Endothelial cell of umbilical vein (primary cell): Measurements from ENCODE around the gene METTL21A. TPM values are rescaled to one million over a fixed set of nuclear protein-coding genes. Genes with fewer than 3 reads are reported as not detected.

Experiments
- BruUV-seq: library from RNA; stranded (reverse); fragments of 400-500 nt; replicated peaks from 2 replicates; lab custom pipeline; 2021; lab: Mats Ljungman, UMichigan
- CTCF ChIA-PET: fragments of 300-600, 350-600 bp; sonication (Branson Sonifier 250); formaldehyde crosslinking; loops from one replicate; lab custom pipeline; 2021; ENCODE audit warnings: antibody characterized with exemption, inconsistent platforms; lab: Charles Lee
- POLR2A ChIA-PET: fragments of 300-600, 350-600 bp; sonication (Branson Sonifier 250); formaldehyde crosslinking; loops from one replicate; lab custom pipeline; 2021; ENCODE audit warnings: antibody characterized with exemption, inconsistent platforms; lab: Charles Lee
- DNase-seq: peaks from one replicate; pipeline ENCODE4 v3.0.0-alpha.2; 2011; ENCODE audit warnings: low read depth, low spot score
- FAIRE-seq: peaks from 2 replicates; lab custom pipeline; 2011; peaks lifted over from hg19 to GRCh38; lab: Jason Lieb, UNC
- H2AFZ ChIP-seq: 2 replicates; pipeline ENCODE4 v1.6.0; 2012; ENCODE audit warnings: low read depth, low read length, control low read depth, inconsistent platforms
- H3K27ac ChIP-seq: 2 replicates; pipeline ENCODE4 v1.5.1; 2011; ENCODE audit warnings: low read depth, mild to moderate bottlenecking, control low read depth, low read length, moderate library complexity; ENCODE audit not compliant: insufficient read depth
- H3K27me3 ChIP-seq, 2 experiments: 2 replicates each; pipeline versions ENCODE4 v1.6.0 to v1.6.1; 2011; ENCODE audit warnings: low read length in 2 of 2, mixed read lengths in 1 of 2; ENCODE audit not compliant: control insufficient read depth in 2 of 2, insufficient read depth in 2 of 2
- H3K36me3 ChIP-seq, 2 experiments: 2 replicates in 1 of 2; 3 replicates in 1 of 2; pipeline ENCODE4 v1.5.1; 2011; ENCODE audit warnings: low read length in 2 of 2, mild to moderate bottlenecking in 1 of 2, moderate library complexity in 1 of 2; ENCODE audit not compliant: control insufficient read depth in 2 of 2, insufficient read depth in 2 of 2; ENCODE audit errors: extremely low read depth in 1 of 2
- H3K4me1 ChIP-seq: 3 replicates; pipeline ENCODE4 v1.5.1; 2011; ENCODE audit warnings: mild to moderate bottlenecking, low read length; ENCODE audit not compliant: control insufficient read depth, insufficient read depth; ENCODE audit errors: extremely low read depth
- H3K4me2 ChIP-seq: 2 replicates; pipeline ENCODE4 v1.6.1; 2011; ENCODE audit warnings: low read length, control low read depth, mixed read lengths; ENCODE audit not compliant: insufficient read depth
- H3K4me3 ChIP-seq, 3 experiments: fragments of 200-600 bp in 1 of 3; sonication (generic), shearing (Covaris generic) in 1 of 3; replicated peaks in 1 of 3; 2 replicates each; pipeline ENCODE4 v1.5.1; 2011 to 2016; ENCODE audit warnings: control low read depth in 3 of 3, low read length in 3 of 3, mild to moderate bottlenecking in 2 of 3, inconsistent platforms in 1 of 3, low read depth in 1 of 3, moderate library complexity in 1 of 3; ENCODE audit not compliant: insufficient read depth in 1 of 3
- H3K79me2 ChIP-seq: 2 replicates; pipeline ENCODE4 v1.6.0; 2012; ENCODE audit warnings: low read length, inconsistent platforms; ENCODE audit not compliant: control insufficient read depth, insufficient read depth
- H3K9ac ChIP-seq: replicated peaks from 2 replicates; pipeline ENCODE3; 2011; ENCODE audit warnings: low read length, control low read depth; ENCODE audit not compliant: insufficient read depth; ENCODE audit errors: extremely low read depth
- H3K9me1 ChIP-seq: replicated peaks from 3 replicates; pipeline ENCODE4 v1.6.0; 2011; ENCODE audit warnings: mild to moderate bottlenecking, low read length; ENCODE audit not compliant: control insufficient read depth, insufficient read depth; ENCODE audit errors: extremely low read depth
- H3K9me3 ChIP-seq: replicated peaks from 2 replicates; pipeline ENCODE4 v1.5.1; 2012; ENCODE audit warnings: low read length, inconsistent platforms; ENCODE audit not compliant: control insufficient read depth, insufficient read depth
- H4K20me1 ChIP-seq: replicated peaks from 2 replicates; pipeline ENCODE3; 2011; ENCODE audit warnings: mild to moderate bottlenecking, low read length; ENCODE audit not compliant: control insufficient read depth, insufficient read depth; ENCODE audit errors: extremely low read depth
- EZH2 ChIP-seq: IDR thresholded peaks from 2 replicates; pipeline ENCODE4 v1.6.1; 2012; ENCODE audit warnings: borderline replicate concordance, low read depth, mild to moderate bottlenecking, moderate library complexity, low read length, inconsistent platforms; ENCODE audit not compliant: severe bottlenecking
- FOS ChIP-seq: IDR thresholded peaks from 2 replicates; pipeline ENCODE4 v1.6.1; 2011; ENCODE audit warnings: mild to moderate bottlenecking, low read length, moderate library complexity, borderline replicate concordance; ENCODE audit not compliant: insufficient read depth
- GATA2 ChIP-seq: IDR thresholded peaks from 2 replicates; pipeline ENCODE4 v1.7.0; 2011; ENCODE audit warnings: low read depth, mild to moderate bottlenecking, moderate library complexity, mixed read lengths, low read length; ENCODE audit not compliant: insufficient read length, insufficient read depth
- JUN ChIP-seq: IDR thresholded peaks from 2 replicates; pipeline ENCODE4 v1.6.1; 2011; ENCODE audit warnings: borderline replicate concordance, low read depth; ENCODE audit not compliant: insufficient read length, insufficient read depth
- MYC ChIP-seq: IDR thresholded peaks from one replicate; pipeline ENCODE4 v1.6.1; 2011; ENCODE audit warnings: mild to moderate bottlenecking, low read depth, low read length
- POLR2A ChIP-seq: IDR thresholded peaks from 2 replicates; pipeline ENCODE4 v1.6.1; 2012; ENCODE audit warnings: low read depth, mild to moderate bottlenecking, control low read depth, low read length
- POLR2AphosphoS5 ChIP-seq: IDR thresholded peaks from 2 replicates; pipeline ENCODE4 v1.6.1; 2012; ENCODE audit warnings: low read depth, mild to moderate bottlenecking, control low read depth, low read length, moderate library complexity; ENCODE audit not compliant: insufficient read depth
- dilution Hi-C: fragments of 300-500 bp; cut with MboI; formaldehyde crosslinking; loops from one replicate; pipeline ENCODE4 v1.15.0; 2019; ENCODE audit warnings: low sequenced_read_pairs; ENCODE audit not compliant: extremely low pct_ligation_motif_present
- intact Hi-C: fragments of 100-400 bp; cut with micrococcal nuclease; formaldehyde crosslinking; loops from one replicate; pipeline ENCODE4 v1.10.0; 2022
- polyA plus RNA-seq, 4 experiments: library from polyadenylated mRNA; depleted of rRNA in 3 of 4; stranded (reverse) in 3 of 4; unstranded in 1 of 4; fragments of >200 nt; gene quantifications; 2 replicates each; pipeline versions ENCODE4 v1.2.1 to v1.2.3, GENCODE V29; 2011 to 2012; ENCODE audit warnings: missing spikeins in 1 of 4
- total RNA-seq: library from RNA; stranded (reverse); gene quantifications from 2 replicates; pipeline ENCODE4 v1.2.3, GENCODE V29; 2021
- TF ChIP-seq, protein P1 (sequence below), 2 donors: IDR thresholded peaks; 1 replicate in 1 of 2; 2 replicates in 1 of 2; pipeline ENCODE4 v1.5.1; 2011; ENCODE audit warnings: low read length in 2 of 2, mild to moderate bottlenecking in 2 of 2, moderate library complexity in 2 of 2, control low read depth in 1 of 2, inconsistent platforms in 1 of 2, low read depth in 1 of 2; ENCODE audit not compliant: insufficient read depth in 1 of 2; ENCODE audit errors: extremely low read depth in 1 of 2
- TF ChIP-seq, protein P2 (sequence below): IDR thresholded peaks from 2 replicates; pipeline ENCODE4 v1.6.1; 2011; ENCODE audit not compliant: insufficient read depth, insufficient read length

The METTL21A gene
- total and polyA plus RNA-seq, 2 donors (not counting 3 experiments of a cell fraction or from before 2014, with no cell fraction given): 11.6 to 14.0 TPM

DNA sequence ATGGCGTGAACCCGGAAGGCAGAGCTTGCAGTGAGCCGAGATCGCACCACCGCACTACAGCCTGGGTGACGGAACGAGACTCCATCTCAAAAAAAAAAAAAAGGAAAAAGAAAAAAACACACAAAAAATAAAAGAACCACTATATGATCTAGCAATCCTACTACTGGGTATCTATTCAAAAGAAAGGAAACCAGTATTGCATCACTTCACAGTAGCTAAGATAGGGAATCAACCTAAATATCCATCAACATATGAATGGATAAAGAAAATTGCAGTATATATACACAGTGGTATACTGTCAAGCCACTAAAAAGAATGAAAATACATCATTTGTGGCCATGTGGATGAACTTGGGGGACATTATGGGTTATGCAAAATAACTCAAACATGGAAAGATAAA lies 37.9 kb downstream of the METTL21A start:
- dilution Hi-C loops: no loop called here
- no peak for FAIRE-seq
- DNase-seq: no peak
- Histone ChIP-seq H3K4me1 (no peaks in the 10 kb centered on the region), H3K27ac (no peak overlapping the region), H3K27me3 (no peaks in the 10 kb centered on the region), H3K4me2 (no peak overlapping the region), H3K36me3 (peaks cover 5 to 8% of the 10 kb centered on the region in 2 experiments), H3K9me1 (no peaks in the 10 kb centered on the region), H4K20me1 (no peaks in the 10 kb centered on the region), H3K9ac (no peak overlapping the region), H3K4me3 (no peak overlapping the region), H3K79me2 (no peaks in the 10 kb centered on the region), H3K9me3 (no peaks in the 10 kb centered on the region), H2AFZ (no peak overlapping the region)
- TF ChIP-seq, protein P1, sequence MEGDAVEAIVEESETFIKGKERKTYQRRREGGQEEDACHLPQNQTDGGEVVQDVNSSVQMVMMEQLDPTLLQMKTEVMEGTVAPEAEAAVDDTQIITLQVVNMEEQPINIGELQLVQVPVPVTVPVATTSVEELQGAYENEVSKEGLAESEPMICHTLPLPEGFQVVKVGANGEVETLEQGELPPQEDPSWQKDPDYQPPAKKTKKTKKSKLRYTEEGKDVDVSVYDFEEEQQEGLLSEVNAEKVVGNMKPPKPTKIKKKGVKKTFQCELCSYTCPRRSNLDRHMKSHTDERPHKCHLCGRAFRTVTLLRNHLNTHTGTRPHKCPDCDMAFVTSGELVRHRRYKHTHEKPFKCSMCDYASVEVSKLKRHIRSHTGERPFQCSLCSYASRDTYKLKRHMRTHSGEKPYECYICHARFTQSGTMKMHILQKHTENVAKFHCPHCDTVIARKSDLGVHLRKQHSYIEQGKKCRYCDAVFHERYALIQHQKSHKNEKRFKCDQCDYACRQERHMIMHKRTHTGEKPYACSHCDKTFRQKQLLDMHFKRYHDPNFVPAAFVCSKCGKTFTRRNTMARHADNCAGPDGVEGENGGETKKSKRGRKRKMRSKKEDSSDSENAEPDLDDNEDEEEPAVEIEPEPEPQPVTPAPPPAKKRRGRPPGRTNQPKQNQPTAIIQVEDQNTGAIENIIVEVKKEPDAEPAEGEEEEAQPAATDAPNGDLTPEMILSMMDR (IDR thresholded peaks at IDR 0.05; ENCODE audit: extremely low read depth in 1 of 2, insufficient read depth in 1 of 2, low read depth in 1 of 2, low read length in 2 of 2): no peak
- TF ChIP-seq JUN: no peak
- no peak for TF ChIP-seq MYC
- TF ChIP-seq POLR2A: no peak
- TF ChIP-seq, protein P2, sequence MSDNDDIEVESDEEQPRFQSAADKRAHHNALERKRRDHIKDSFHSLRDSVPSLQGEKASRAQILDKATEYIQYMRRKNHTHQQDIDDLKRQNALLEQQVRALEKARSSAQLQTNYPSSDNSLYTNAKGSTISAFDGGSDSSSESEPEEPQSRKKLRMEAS: no peak
- TF ChIP-seq GATA2: no peak
- TF ChIP-seq EZH2: no peak
- TF ChIP-seq POLR2AphosphoS5: no peak
- no peak for TF ChIP-seq FOS
- ChIA-PET POLR2A (no interaction called here), CTCF (interaction anchor here (0.7 kb wide), 1 partner anchor 90 kb away, joined by 3 read pairs; no protein-coding TSS in a partner anchor)
- BruUV-seq: no TSS peak
- intact Hi-C loops: no loop called here
